GM04504 (cell line): ENCODE measurements around the gene DDAH1.

ENCODE experiments used
- DNase-seq: peaks from one replicate; pipeline ENCODE4 v3.0.0-alpha.2; 2012; ENCODE audit warnings: low read depth

The DDAH1 gene

DNA sequence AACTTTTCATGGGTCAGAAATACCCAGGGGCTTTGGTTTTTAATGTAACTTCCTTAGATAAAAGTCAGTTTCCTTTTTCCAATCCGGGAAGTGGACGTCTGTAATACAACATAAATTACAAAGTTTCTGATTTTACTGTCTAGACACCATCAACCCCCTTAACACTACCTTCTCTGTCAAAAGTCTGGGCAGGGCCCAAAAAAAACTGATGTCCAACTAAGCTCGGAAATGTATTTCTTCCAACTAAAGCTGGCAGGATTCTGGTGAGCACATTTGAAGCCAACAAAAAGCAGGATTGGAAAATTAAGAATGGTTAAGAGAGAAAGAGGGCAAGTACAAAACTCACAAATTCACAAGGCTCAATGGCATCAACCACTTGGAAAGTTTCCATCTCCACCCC is 24.3 kb downstream of the DDAH1 start:
- no peak for DNase-seq

DNA sequence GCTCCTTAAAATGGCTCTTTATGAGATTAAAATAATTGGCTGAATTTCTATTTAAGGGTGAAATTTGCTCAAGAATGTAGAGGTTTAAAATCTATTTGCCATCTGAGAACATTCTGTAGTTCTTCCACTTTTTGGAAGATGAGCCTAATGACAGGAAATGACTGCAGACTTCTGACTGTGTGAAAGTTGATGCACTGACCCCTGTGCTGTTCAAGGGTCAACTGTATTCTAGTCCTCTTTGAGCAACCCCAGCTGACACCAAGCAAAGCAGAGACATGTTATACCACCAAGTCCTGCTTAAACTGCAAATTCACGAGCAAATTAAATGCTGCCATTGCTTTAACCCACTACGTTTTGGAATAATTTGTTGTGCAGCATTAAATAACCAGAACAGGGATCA is 26.6 kb downstream of the DDAH1 start:
- no peak for DNase-seq

DNA sequence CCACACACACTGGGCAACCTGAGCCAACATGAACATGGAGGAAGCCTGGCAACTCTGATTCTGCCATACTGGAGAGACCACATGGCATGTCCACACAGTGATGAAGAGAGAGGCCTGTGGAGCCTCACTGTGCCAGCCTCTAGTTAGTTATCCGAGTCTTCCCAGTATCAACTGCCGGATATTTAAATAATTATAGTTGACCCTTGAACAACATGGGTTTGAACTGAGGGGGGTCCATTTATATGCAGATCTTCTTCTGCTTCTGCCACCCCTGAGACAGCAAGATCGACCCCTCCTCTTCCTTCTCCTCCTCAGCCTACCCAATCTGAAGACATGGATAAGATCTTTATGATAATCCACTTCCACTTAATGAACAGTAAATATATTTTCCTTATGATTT is 27.8 kb downstream of the DDAH1 start:
- DNase-seq = no peak

DNA sequence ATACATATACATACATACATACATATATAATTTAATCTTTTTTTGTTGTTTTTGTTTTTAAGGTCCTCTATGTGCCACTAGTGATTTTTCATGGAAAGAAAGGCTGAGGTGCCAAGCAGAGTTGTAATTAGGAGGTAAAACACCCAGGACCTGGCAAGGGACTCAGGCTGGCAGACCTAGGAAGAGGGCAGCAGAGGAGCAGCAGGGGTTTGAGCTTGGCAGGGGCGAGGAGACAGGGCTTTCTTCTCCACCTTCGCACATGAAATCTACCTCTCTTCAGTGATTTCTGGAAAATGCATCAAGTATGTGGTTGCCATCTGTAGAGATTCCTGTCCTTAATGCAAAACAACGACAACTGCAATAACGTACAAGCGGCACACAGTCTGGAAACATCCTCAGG is 31.9 kb downstream of the DDAH1 start:
- DNase-seq = no peak

DNA sequence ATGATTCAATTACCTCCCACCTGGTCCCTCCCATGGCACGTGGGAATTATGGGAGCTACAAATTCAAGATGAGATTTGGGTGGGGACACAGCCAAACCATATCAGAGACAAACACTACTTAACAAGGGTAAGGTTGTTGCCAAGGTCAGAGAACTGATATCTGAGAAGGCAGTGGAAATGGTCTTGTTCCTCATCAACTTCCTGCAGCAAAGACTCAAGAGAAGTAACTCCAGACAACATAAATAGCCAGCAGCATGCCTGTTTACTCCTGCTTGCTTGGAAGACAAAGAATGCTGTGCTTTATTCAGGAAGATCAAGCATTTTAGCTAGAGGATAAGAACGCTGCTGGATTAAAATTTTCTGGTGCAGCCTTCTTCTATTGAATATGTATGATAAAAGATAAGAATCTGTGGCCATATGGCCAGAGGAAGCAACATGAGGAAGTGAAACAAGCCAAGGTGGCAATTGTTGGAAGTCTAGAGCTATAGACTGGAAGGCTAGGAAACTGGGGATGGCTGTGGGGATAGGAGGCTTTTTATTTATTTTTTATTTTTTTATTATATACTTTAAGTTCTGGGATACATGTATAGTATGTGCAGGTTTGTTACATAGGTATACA is 36.4 kb downstream of the DDAH1 start:
- DNase-seq = no peak

DNA sequence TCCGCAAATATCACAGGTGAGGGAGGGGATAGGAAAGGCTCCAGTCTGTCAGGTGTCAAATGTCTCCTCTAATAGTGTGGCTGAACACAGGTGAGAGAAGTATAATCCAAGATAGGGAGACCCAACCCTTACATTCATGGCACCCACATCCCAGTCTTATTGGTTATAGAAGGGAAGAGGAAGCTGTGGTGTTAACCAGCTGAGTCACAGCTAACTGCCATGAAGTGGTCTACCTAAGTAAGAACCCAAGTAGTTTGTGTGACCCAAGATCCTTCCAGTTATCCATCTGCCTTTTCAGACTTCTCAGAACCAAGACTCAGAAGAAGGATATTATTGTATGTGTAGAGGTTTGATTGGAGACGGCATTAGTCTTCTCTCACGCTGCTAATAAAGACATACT is 37.1 kb downstream of the DDAH1 start:
- no peak for DNase-seq

DNA sequence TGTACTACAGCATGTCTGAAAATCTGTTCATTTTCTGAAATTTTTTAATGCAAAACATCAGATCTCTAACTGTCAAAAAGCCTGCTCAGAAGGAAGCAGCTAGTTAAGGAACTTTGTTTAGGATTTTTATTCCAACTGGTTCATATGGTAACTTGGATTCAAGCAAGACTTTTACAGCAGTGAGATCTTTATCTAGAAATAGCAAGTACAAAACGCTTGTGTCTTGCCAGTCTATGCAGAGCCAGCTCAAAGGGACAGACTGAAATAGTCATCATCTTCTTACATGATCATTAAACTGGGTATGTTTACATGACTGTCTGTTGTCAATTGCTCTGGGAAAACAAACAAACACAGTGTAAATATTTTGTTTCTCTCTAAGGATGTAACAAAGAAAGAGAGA is 37.6 kb downstream of the DDAH1 start:
- no peak for DNase-seq

DNA sequence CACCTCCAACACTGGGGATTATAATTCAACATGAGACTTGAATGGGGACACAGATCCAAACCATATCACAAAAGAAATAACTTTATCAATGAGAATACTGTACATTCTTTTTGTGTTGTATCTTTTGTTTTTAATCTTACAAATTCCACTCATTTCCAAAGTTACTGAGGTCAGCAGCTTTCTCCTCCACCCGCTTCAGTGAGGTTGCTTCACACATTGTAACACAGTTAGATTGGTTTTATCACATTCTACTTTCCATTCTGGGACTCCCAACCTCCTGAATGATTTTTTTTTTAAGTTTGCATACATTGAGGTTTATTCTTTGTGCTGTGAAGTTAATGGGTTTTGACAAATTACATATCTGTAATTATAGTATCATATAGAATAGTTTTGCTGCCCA is 43.8 kb downstream of the DDAH1 start:
- DNase-seq = no peak

DNA sequence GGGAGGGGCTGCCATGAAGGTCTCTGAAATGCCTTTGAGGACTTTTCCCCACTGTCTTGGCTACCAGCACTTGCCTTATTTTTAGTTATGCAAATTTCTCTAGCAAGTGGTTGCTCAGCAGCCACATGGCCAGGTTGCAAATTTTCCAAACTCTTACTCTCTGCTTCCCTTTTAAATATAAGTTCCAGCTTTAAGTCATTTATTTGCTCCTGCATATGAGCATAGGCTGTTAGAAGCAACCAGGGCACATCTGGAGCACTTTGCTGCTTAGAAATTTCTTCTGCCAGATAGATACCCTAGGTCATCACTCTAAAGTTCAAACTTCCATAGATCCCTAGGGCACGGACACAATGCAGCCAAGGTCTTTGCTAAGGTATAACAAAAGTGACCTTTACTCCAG is 44.8 kb downstream of the DDAH1 start:
- no peak for DNase-seq

DNA sequence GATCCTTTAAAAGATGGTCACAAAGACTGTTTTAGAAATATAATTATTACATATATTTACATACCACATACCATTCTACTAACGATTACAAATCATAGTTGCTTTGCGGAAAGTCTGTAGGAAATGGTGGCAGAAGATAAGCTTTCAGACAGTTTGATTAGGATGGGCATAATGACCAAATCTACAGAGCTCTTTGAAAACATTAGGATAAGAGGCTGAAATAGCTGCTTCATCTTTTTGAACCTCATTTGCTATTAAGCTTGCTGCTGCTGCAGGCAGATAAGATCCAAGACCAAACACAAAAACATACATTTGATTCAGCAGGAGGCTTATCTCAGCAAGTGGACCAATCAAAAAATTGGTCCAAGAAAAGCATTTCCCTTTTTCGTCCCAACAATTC is 47.1 kb downstream of the DDAH1 start:
- DNase-seq = no peak

DNA sequence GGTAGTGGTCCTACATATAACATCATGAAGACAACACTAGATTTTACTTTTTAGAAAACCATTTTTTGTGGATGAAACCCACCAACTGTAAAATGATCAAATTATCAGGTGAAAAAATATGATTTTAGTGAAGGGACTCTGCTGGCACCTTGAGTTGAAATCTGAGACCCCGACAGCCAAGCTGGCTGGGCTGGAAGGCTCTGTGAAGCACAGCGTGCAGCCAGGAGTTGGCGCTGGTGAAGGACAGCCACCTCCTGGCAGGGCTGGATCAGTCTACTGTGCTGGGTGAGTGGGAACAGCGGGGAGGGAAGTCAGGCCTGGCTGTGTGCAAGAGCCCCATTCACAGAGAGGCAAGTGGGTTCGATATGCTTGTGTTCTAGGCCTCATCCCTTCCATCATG is 47.9 kb downstream of the DDAH1 start:
- DNase-seq = no peak

DNA sequence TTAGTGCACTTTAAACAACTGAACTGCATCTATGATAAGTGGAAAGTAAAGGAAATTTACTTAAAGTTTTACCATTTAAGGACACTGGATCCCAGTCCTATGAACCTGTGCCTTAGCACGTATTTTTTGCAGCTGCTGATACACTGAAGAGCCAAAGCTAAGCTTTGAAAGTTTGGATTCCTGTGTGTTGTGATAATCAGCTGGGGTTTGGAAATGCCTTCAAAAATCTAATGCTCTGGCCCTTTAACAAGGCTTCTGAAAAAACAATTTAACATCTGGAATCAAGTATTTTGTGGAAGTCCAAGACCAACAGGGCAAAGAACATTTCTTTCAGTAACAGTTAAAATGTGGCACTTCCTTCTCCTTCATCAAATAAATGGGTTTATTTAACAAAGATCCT is 51.8 kb downstream of the DDAH1 start:
- no peak for DNase-seq

DNA sequence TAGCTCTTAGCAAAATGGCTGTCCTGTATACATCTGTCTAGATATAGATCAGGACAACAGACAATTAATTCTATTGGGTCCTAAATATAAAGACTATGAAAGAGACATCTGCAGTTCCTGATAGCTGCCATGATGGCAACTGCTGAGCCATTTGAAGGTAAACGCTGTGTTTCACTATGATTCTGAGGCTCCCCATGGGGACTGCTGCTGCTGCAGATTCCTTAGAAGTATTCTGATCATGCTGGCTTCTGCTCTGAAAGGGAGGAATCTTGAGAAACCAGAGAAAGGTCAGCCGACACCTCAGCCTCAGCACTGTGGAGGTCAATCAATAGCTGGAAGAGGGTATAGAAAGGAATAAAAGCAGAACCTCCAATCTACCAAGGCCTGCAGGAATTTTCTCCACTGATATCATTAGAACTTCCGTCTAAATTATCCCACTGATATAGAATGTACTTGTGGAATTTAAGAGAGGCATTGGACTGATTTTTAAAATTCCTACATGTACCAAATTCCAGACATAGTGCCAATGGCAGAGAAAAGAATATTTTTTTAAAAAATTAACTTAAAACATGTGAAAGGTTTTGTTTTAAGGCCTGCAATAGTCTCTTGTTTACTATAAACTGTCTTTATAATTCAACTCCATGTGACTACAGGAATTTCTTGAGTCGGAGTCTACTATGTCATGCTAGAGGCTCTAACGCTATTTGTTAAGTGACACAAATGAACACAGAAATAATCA is 53.2 kb downstream of the DDAH1 start:
- no peak for DNase-seq

DNA sequence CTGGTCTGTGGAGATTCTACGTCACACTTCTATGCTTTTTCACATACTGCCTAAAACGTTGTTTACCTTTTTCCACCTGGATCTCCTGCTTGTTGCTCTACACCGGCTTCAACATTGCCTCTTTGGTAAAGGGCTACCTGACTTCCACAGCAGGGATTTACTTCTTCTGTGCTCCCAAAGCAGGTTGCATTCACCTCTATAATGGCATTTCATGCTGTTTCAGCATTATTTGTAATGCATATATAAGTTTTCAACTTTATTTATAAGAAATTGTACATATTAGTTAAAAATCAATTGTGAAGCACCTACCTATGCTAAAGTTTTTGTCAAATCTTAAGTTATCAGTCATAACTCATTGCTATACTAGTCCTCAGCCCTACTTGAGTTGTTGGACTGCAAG is 55.4 kb downstream of the DDAH1 start:
- DNase-seq = no peak

DNA sequence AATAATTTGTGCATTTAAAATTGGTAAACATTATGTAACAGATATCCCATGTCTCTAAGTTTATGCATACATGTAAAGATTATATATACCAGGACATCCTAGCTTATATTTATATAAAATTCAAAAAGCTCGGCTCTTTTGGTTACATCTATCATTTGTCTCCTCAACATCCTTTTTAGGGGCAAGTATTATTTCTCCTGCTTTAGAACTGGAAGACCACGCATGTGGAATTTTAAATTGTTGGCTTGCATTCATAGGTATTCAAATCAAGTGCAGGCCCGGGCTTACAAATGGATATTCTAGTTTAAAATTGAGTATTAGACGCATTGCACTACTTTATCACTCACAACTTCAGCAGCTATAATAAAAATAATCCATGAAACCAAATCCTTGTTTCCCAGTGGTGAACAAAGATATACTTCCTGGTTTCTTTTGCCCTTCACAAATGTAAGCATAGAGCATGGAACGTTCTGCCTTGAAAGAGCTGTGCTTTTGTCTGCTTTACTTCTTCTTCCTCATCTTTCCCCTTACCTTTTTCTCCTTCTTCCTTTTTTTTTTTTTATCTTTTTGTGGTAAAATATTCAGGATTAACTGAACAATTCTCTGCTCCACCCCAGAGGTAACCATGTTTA is 57.1 kb downstream of the DDAH1 start:
- DNase-seq = no peak

DNA sequence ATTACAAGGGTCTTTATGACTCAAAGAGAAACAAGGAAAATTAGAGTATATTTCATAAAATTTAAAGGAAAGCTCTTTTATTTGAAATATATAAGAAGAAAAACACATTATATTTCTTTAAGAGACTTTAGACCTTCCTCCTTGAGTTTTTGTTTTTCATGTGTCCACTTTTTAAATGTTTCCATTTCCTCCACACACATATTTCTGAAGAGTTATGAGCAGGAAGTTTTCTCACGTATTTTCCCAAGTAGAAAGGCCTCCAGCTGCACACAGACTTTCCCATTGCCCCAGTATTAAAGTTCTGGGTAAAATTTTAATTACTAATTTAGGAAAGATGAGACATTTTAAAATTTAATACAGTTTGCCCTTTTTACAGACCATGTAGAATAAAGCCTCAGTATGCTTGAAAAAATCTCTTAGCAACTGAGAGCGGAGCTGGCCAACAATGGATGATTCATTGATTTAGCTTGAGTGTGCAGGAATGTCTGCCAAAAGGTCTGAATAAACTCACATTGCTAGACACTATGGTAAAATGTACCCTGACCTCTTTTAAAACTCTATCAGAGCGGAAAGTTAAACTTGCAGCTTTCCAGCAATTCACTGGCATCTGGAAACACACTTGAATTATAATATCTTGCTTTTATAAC is 57.9 kb downstream of the DDAH1 start:
- DNase-seq = peak; percentile 79

DNA sequence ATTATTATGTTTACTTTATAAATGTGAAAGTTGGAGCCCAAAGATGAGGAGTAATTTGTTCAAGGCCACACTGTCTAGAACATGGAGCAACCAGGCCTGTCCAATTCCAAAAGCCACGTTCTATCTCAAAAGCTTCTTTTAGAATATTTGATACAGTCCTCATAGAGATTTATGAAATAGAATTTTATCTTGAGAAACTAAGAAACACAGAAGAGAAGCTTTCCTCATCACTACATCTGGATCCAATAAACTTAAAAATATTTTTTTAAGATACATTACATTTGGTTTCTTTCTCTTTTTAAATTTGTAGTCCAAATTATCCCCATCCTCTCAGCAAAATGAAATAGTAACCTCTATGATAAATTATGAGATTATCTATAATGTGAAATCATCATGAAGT is 58.9 kb downstream of the DDAH1 start:
- no peak for DNase-seq

DNA sequence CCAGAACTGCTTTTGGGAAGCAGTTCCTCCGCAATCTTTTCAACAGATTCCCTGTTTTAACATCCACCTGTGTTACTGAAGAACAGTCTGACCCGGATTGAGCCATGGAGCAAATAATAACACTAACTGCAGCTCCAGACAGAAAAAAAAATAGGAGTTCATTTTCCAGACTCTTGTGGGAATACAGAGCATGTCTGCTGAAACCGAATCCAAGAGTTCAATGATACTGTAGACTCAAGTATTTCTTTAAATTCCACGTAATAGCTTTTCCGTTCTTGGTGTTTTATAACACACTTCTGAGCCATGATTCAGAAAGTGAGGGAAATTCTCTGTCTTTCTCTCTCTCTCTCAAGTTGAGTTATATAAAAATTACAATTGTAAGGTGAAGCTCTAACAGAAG is 60.6 kb downstream of the DDAH1 start:
- DNase-seq = no peak

DNA sequence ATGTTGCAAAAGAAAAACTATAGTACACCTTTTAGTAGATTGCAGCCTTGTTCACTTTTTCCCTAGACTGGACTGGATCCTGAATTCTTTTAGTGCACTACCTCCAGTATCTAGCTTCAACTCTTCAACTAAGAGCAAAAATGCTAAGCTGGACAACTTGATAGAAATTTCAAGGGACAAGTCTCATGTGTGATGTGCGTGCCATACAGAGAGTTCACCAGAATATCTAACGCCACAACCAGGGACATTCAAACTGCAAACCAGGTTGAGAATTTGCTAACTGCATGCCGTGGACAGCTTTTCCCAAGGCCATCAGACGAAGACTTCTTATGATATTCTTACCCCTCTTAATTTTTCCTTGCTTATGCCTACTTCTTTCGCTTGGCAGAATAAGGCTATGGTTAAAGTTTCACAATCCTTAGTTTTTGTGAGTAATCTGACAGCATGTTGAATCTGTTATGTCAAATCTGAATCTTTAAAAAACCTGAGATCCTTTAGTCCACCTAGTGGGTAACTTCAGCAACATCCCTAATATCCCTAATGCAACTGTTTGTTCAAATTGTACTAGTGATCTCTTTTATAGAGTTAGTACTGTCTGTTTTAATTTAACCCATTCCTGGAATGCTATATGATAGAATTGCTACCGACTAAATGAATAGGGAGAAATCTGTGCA is 66.4 kb downstream of the DDAH1 start:
- peak; percentile 37 for DNase-seq

DNA sequence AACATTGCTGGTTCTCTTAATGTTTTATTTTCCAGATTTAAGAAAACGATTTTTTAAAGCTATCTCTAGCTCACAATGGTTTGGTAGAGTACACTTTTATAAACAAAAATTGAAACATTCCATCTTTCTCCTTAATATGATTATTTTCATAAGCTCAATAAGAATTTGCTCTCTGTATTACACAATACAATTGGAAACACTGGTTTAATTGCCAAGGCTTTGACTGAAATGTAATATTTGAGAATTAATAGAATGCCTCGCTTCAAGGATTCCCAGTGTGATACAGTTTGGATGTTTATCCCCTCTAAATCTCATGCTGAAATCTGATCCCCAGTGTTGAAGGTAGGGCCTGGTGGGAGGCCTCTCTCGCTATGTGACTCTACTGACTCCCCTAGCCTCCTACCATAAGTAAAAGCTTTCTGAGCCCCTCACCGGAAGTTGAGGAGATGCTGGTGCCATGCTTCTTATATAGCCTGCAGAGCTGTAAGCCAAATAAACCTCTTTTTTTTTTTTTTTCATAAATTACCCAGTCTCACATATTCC is 67.4 kb downstream of the DDAH1 start:
- DNase-seq = no peak

DNA sequence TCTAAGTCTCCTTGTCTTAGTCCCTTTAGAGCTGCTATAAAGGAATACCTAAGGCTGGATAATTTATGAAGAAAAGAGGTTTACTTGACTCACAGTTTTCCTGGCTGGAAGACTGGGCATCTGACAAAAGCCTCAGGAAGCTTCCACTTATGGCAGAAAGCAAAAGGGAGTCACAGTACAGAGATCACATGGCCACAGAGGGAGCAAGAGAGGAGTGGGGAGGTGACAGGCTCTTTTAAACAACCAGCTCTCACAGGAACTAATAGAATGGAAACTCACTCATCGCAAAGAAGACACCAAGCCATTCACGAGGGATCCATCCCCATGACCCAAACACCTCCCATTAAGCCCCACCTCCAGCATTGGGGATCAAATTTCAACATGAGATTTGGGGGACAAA is 68.8 kb downstream of the DDAH1 start:
- no peak for DNase-seq

DNA sequence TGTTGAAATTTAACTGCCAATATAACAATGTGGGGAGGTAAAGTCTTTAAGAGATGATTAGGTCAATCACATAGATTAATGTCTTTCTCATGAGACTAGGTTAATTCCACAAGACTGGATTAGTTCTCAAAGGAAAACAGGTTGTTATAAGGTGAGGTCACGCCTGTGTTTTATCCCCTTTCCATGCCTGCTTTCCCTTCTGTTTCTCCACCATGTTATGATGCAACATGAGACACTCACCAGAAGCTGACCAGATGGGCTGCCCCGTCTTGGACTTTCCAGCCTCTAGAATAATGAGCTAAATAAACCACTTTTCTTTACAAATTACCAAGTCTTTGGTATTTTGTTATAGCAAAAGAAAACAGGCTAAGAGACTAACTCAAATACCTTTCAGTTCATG is 70.8 kb downstream of the DDAH1 start:
- no peak for DNase-seq
